Activated CD8-positive, alpha-beta memory T cell treated with anti-CD3 and anti-CD28 coated beads for 24 hours (primary cell): ENCODE measurements around the gene TCF7.

Experiments
- DNase-seq: peaks from one replicate; pipeline ENCODE4 v3.0.0-alpha.2; 2020

Gene TCF7

GRCh38 chr5:134114886-134115805, 665 bp downstream of the TCF7 start:
- peak; percentile 87 for DNase-seq

- DNase-seq: no peak
Observed at GRCh38 chr5:134115806-134116175, 1.3 kb downstream of the TCF7 start.

- DNase-seq: no peak
Observed at GRCh38 chr5:134116286-134116685, 1.8 kb downstream of the TCF7 start.

GRCh38 chr5:134116789-134117761, 2.6 kb downstream of the TCF7 start:
- no peak for DNase-seq

- no peak for DNase-seq
Observed at GRCh38 chr5:134118212-134118835, 3.8 kb downstream of the TCF7 start.

GRCh38 chr5:134119720-134120119, 5.2 kb downstream of the TCF7 start:
- no peak for DNase-seq

GRCh38 chr5:134120386-134121138, 6.1 kb downstream of the TCF7 start:
- DNase-seq: no peak

GRCh38 chr5:134122530-134122929, 8.0 kb downstream of the TCF7 start:
- no peak for DNase-seq

GRCh38 chr5:134123360-134123759, 8.9 kb downstream of the TCF7 start:
- DNase-seq: no peak

- DNase-seq: peak; percentile 74
Observed at GRCh38 chr5:134124289-134125038, 10.0 kb downstream of the TCF7 start.

GRCh38 chr5:134125039-134126015, 10.8 kb downstream of the TCF7 start:
- DNase-seq: no peak

- no peak for DNase-seq
Observed at GRCh38 chr5:134127376-134127861, 12.9 kb downstream of the TCF7 start.

- peak; percentile 77 for DNase-seq
Observed at GRCh38 chr5:134127988-134128647, 13.6 kb downstream of the TCF7 start.

- no peak for DNase-seq
Observed at GRCh38 chr5:134128648-134128995, 14.1 kb downstream of the TCF7 start.

GRCh38 chr5:134129411-134130238, 15.1 kb downstream of the TCF7 start:
- peak; percentile 80 for DNase-seq

GRCh38 chr5:134130239-134130945, 15.9 kb downstream of the TCF7 start:
- no peak for DNase-seq

GRCh38 chr5:134131165-134131564, 16.7 kb downstream of the TCF7 start:
- DNase-seq: no peak
